MCF 10A (cell line): ENCODE measurements around the gene ATG7. TPM values are rescaled to one million over a fixed set of nuclear protein-coding genes. Genes with fewer than 3 reads are reported as not detected.

ENCODE experiments used
- BruUV-seq: library from RNA; stranded (reverse); fragments of 400-500 nt; replicated peaks from 2 replicates; lab custom pipeline; 2021; lab: Mats Ljungman, UMichigan
- CTCF ChIA-PET: fragments of 300-600 bp; sonication (Branson Sonifier 250); formaldehyde crosslinking; extraction: SDS; loops from one replicate; lab custom pipeline; 2021; ENCODE audit warnings: antibody characterized with exemption, inconsistent platforms; lab: Yijun Ruan, JAX
- POLR2A ChIA-PET: fragments of 300-600, 350-650 bp; sonication (Branson Sonifier 250); formaldehyde crosslinking; extraction: SDS; loops from one replicate; lab custom pipeline; 2020; ENCODE audit warnings: antibody characterized with exemption, inconsistent platforms; lab: Yijun Ruan, JAX
- DNase-seq: peaks from one replicate; pipeline ENCODE4 v3.0.0-alpha.2; 2018; ENCODE audit not compliant: unreplicated experiment
- H3K27ac Mint-ChIP-seq: one replicate; pipeline ENCODE4 v1.8.0; 2022; ENCODE audit warnings: mild to moderate bottlenecking, low read depth, mixed read lengths; ENCODE audit not compliant: unreplicated experiment
- H3K27me3 Mint-ChIP-seq: one replicate; pipeline ENCODE4 v1.8.0; 2022; ENCODE audit warnings: mixed read lengths; ENCODE audit not compliant: insufficient read depth, unreplicated experiment
- H3K36me3 Mint-ChIP-seq: one replicate; pipeline ENCODE4 v1.8.0; 2022; ENCODE audit warnings: mild to moderate bottlenecking, moderate library complexity, mixed read lengths; ENCODE audit not compliant: insufficient read depth, unreplicated experiment
- H3K4me1 Mint-ChIP-seq: one replicate; pipeline ENCODE4 v1.8.0; 2022; ENCODE audit warnings: mixed read lengths; ENCODE audit not compliant: insufficient read depth, unreplicated experiment
- H3K4me3 Mint-ChIP-seq: one replicate; pipeline ENCODE4 v1.8.0; 2022; ENCODE audit warnings: mild to moderate bottlenecking, moderate library complexity, mixed read lengths; ENCODE audit not compliant: unreplicated experiment
- H3K9me3 Mint-ChIP-seq: one replicate; pipeline ENCODE4 v1.8.0; 2022; ENCODE audit warnings: mixed read lengths; ENCODE audit not compliant: unreplicated experiment
- intact Hi-C: fragments of 100-400 bp; cut with micrococcal nuclease; formaldehyde crosslinking; loops from 2 replicates; pipeline ENCODE4 v1.14.1; 2022
- total RNA-seq: library from RNA; stranded (reverse); gene quantifications from 2 replicates; pipeline ENCODE4 v1.2.3, GENCODE V29; 2022
- TF ChIP-seq, protein P1 (sequence below): fragments of 200-600 bp; IDR thresholded peaks from one replicate; pipeline ENCODE4 v1.8.0; 2022; ENCODE audit warnings: antibody characterized with exemption, mild to moderate bottlenecking; ENCODE audit not compliant: unreplicated experiment

ATG7 gene
- total RNA-seq, 1 experiment from 2014 or later = 54.0 TPM

DNA sequence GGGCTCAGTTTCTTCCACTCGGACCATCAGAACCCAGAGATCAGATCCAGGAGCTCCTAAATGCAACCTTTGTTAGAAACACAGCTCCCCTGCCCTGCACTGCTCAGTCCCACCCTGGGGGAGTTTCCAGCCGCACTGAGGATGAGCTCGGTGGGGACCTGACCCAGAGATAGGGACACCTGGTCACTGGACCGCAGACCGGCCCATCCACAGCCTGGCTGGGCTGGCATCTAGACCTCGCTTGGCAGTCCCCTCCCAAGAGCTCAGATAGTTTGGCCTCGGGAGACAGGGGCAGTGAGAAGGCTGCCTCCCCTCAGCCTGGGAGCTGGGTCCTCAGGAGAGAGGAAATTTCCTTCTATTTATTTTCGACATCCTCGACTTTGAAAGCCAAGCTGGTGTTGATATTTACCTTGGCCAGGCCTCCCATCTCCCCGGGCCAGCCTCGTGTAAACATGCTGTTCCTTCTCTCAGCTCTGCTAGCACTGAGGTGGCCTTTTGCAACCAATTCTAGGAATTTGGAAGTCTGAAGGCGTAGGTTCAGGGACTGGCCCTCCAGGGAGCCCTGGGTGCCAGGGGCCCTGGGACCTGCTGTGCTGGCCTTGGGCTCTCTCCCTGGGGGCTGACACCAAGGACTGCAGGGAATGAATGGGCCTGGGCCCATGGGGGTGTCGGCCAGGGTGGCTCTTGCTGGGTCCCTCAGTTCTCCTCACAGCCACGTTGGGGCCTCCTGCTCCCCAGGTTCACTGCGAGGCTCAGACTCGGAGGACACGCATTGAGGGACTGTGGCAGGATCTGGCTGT is 281.4 kb downstream of the ATG7 start:
- H3K27ac Mint-ChIP-seq = peak overlapping the region; percentile 49
- H3K4me1 Mint-ChIP-seq = peaks cover 29% of the 10 kb centered on the region
- no peaks in the 10 kb centered on the region for H3K27me3 Mint-ChIP-seq

DNA sequence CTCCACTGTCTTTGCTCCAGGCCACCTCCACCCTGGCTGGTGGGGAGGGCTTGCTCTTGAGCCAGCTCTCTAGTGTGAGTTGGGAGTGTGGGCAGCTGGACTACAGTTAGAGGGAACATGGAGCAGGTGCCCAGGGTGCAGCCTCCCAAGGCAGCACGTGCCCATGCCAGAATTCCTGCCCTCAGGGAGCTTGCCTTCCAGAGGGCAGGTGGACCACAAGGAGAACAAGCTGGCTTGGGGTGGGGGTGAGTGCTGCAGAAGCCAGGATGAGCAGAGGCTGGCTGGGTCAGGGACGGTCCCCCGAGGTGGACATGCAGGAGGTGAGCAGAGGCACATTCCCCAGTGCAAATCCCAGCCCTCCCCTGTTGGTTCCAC is 282.0 kb downstream of the ATG7 start:
- no TSS peak for BruUV-seq
- Mint-ChIP-seq H3K4me1 (peaks cover 23% of the 10 kb centered on the region), H3K27ac (no peak overlapping the region), H3K4me3 (no peak overlapping the region), H3K9me3 (no peaks in the 10 kb centered on the region), H3K36me3 (peaks cover 58% of the 10 kb centered on the region), H3K27me3 (no peaks in the 10 kb centered on the region)
- TF ChIP-seq, protein P1, sequence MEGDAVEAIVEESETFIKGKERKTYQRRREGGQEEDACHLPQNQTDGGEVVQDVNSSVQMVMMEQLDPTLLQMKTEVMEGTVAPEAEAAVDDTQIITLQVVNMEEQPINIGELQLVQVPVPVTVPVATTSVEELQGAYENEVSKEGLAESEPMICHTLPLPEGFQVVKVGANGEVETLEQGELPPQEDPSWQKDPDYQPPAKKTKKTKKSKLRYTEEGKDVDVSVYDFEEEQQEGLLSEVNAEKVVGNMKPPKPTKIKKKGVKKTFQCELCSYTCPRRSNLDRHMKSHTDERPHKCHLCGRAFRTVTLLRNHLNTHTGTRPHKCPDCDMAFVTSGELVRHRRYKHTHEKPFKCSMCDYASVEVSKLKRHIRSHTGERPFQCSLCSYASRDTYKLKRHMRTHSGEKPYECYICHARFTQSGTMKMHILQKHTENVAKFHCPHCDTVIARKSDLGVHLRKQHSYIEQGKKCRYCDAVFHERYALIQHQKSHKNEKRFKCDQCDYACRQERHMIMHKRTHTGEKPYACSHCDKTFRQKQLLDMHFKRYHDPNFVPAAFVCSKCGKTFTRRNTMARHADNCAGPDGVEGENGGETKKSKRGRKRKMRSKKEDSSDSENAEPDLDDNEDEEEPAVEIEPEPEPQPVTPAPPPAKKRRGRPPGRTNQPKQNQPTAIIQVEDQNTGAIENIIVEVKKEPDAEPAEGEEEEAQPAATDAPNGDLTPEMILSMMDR = no peak
- DNase-seq = no peak
- intact Hi-C loops = no loop called here
- ChIA-PET POLR2A (no interaction called here), CTCF (no interaction called here)

More for the DNA sequence above, 281.4 kb downstream of the ATG7 start:
- intact Hi-C loops = no loop called here
- peaks cover 63% of the 10 kb centered on the region for H3K36me3 Mint-ChIP-seq
- CTCF ChIA-PET = interaction anchor here (0.6 to 0.8 kb wide), 2 partner anchors 8 to 293 kb away, joined by 3 read pairs; partner anchors contain the start of gene TAMM41
- H3K9me3 Mint-ChIP-seq = no peaks in the 10 kb centered on the region
- peak; percentile 63 for DNase-seq
- no peak overlapping the region for H3K4me3 Mint-ChIP-seq
- TF ChIP-seq, protein P1 = no peak
- BruUV-seq = no TSS peak
- POLR2A ChIA-PET = interaction anchor here (1.1 kb wide), 1 partner anchor 28 kb away, joined by 3 read pairs; no protein-coding TSS in a partner anchor

DNA sequence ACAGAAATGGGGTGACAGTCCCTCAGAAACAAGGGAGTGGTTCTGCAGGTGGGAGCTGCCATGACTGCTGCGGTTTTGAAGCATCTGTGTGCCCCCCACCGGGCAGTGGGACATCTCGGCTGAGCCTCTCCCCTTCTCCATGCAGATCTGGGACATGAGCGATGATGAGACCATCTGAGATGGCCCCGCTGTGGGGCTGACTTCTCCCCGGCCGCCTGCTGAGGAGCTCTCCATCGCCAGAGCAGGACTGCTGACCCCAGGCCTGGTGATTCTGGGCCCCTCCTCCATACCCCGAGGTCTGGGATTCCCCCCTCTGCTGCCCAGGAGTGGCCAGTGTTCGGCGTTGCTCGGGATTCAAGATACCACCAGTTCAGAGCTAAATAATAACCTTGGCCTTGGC is 282.5 kb downstream of the ATG7 start:
- BruUV-seq = no TSS peak
- H3K9me3 Mint-ChIP-seq = no peaks in the 10 kb centered on the region
- no peak overlapping the region for H3K4me3 Mint-ChIP-seq
- DNase-seq = no peak
- no peaks in the 10 kb centered on the region for H3K27me3 Mint-ChIP-seq
- no peak overlapping the region for H3K27ac Mint-ChIP-seq
- intact Hi-C loops = no loop called here
- TF ChIP-seq, protein P1 = no peak
- H3K36me3 Mint-ChIP-seq = peaks cover 57% of the 10 kb centered on the region
- ChIA-PET POLR2A (no interaction called here), CTCF (interaction anchor here (0.6 kb wide), 2 partner anchors 191 to 671 kb away, joined by 3 read pairs; no protein-coding TSS in a partner anchor)
- H3K4me1 Mint-ChIP-seq = peaks cover 18% of the 10 kb centered on the region

DNA sequence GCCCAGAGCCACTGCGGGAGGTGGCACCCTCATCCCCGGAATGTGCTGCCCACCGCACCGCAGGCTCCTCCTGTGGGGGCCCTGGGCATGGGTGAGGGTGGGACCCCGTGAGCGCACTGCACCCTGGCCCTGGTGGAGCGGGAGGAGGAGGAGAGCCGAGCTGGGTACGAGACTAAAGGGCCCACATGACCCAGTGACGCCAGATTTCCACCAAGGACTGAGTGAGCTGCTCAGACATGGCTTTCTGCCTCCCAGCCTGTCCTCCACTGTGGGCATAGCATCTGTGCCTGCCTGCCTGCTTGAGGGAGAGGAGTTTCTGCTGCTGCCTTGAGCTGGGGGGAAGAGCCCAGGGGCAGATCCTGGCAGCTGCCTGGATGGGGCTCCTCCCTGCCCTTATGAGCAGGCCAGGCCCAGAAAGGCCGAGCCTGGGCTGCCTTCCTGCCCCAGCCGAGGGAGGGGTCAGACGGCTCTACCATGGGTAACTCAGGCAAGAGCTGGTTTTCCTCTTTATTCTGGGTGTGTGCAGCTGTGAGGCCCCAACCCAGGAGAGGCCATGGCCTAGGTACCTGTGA is 283.1 kb downstream of the ATG7 start:
- H3K27me3 Mint-ChIP-seq = no peaks in the 10 kb centered on the region
- TF ChIP-seq, protein P1 = no peak
- H3K9me3 Mint-ChIP-seq = no peaks in the 10 kb centered on the region
- H3K27ac Mint-ChIP-seq = no peak overlapping the region
- CTCF ChIA-PET = interaction anchor here (0.6 kb wide), 2 partner anchors 192 to 672 kb away, joined by 3 read pairs; no protein-coding TSS in a partner anchor
- POLR2A ChIA-PET = no interaction called here
- no peak for DNase-seq
- H3K4me1 Mint-ChIP-seq = peaks cover 13% of the 10 kb centered on the region
- H3K4me3 Mint-ChIP-seq = no peak overlapping the region
- peaks cover 63% of the 10 kb centered on the region for H3K36me3 Mint-ChIP-seq
- intact Hi-C loops = no loop called here
- BruUV-seq = no TSS peak
